HG03060 (cell line): Measurements from ENCODE around the gene MGLL.
"Not testable (repeated sequence)": the region's sequence is repeated elsewhere in the genome, so short reads cannot be mapped to it uniquely, and the experiment has no call there.

ENCODE experiments used
- ATAC-seq: cut with Tn5 transposase; IDR thresholded peaks from one replicate; pipeline ENCODE4 v1.9.1; 2021; ENCODE audit warnings: low read depth, moderate number of reproducible peaks; ENCODE audit not compliant: unreplicated experiment

MGLL gene

GRCh38 chr3:127697551-127698240, 124.6 kb downstream of the MGLL start:
- no peak for ATAC-seq

GRCh38 chr3:127694467-127695215, 127.7 kb downstream of the MGLL start:
- ATAC-seq = no peak

GRCh38 chr3:127693336-127693843, 128.9 kb downstream of the MGLL start:
- no peak for ATAC-seq

- ATAC-seq = no peak
These were observed 129.6 kb downstream of the MGLL start for GRCh38 chr3:127692501-127693335.

- ATAC-seq = no peak
These were observed 130.3 kb downstream of the MGLL start for GRCh38 chr3:127691974-127692373.

- no peak for ATAC-seq
These were observed 130.8 kb downstream of the MGLL start for GRCh38 chr3:127691489-127691888.

GRCh38 chr3:127690823-127691452, 131.4 kb downstream of the MGLL start:
- ATAC-seq = no peak

GRCh38 chr3:127690106-127690505, 132.2 kb downstream of the MGLL start:
- no peak for ATAC-seq

- ATAC-seq = no peak
These were observed 133.0 kb downstream of the MGLL start for GRCh38 chr3:127689266-127689860.

GRCh38 chr3:127688416-127689265, 133.7 kb downstream of the MGLL start:
- no peak for ATAC-seq

- ATAC-seq = no peak
These were observed 134.3 kb downstream of the MGLL start for GRCh38 chr3:127688022-127688415.

- no peak for ATAC-seq
These were observed 135.0 kb downstream of the MGLL start for GRCh38 chr3:127687228-127687737.

GRCh38 chr3:127686512-127686894, 135.8 kb downstream of the MGLL start:
- no peak for ATAC-seq

GRCh38 chr3:127685708-127686511, 136.4 kb downstream of the MGLL start:
- no peak for ATAC-seq

GRCh38 chr3:127684871-127685707, 137.2 kb downstream of the MGLL start:
- ATAC-seq = no peak

- no peak for ATAC-seq
These were observed 139.8 kb downstream of the MGLL start for GRCh38 chr3:127682561-127682960.

GRCh38 chr3:127682175-127682554, 140.2 kb downstream of the MGLL start:
- ATAC-seq = not testable (repeated sequence)
